Immature natural killer cell (primary cell): ENCODE data around the gene CHAF1B. TPM values are rescaled to one million over a fixed set of nuclear protein-coding genes. Genes with fewer than 3 reads are reported as not detected.
"Not testable (repeated sequence)": the region's sequence is repeated elsewhere in the genome, so short reads cannot be mapped to it uniquely, and the experiment has no call there.

Experiments
- DNase-seq, 3 donors: peaks; one replicate each; pipeline ENCODE4 v3.0.0; 2022; ENCODE audit warnings: mixed read lengths in 1 of 3
- H3K27ac Mint-ChIP-seq, 6 donors: one replicate each; pipeline ENCODE4 v1.8.0; 2020; ENCODE audit warnings: mixed read lengths in 6 of 6, mild to moderate bottlenecking in 5 of 6, inconsistent platforms in 4 of 6, moderate library complexity in 3 of 6
- H3K27me3 Mint-ChIP-seq, 3 donors: one replicate each; pipeline ENCODE4 v1.8.0; 2020 to 2021; ENCODE audit warnings: low read depth in 3 of 3, mild to moderate bottlenecking in 3 of 3, mixed read lengths in 3 of 3, moderate library complexity in 3 of 3, inconsistent platforms in 1 of 3
- H3K36me3 Mint-ChIP-seq, 3 donors: one replicate each; pipeline ENCODE4 v1.8.0; 2020; ENCODE audit warnings: mixed read lengths in 3 of 3, inconsistent platforms in 2 of 3, mild to moderate bottlenecking in 2 of 3
- H3K4me1 Mint-ChIP-seq, 2 donors: one replicate each; pipeline ENCODE4 v1.8.0; 2020; ENCODE audit warnings: inconsistent platforms in 2 of 2, mild to moderate bottlenecking in 2 of 2, mixed read lengths in 2 of 2, moderate library complexity in 1 of 2
- H3K4me3 Mint-ChIP-seq, 5 donors: one replicate each; pipeline ENCODE4 v1.8.0; 2020; ENCODE audit warnings: mild to moderate bottlenecking in 5 of 5, mixed read lengths in 5 of 5, inconsistent platforms in 3 of 5, moderate library complexity in 3 of 5
- H3K9me3 Mint-ChIP-seq, 6 donors: one replicate each; pipeline ENCODE4 v1.8.0; 2020; ENCODE audit warnings: mild to moderate bottlenecking in 6 of 6, mixed read lengths in 6 of 6, inconsistent platforms in 4 of 6, moderate library complexity in 3 of 6
- polyA plus RNA-seq, 3 donors: library from polyadenylated mRNA; unstranded; fragments of 300-500 nt; fragmentation: Illumina TruSeq; gene quantifications; one replicate each; pipeline ENCODE4 v1.2.3, GENCODE V29; 2021

The CHAF1B gene
- polyA plus RNA-seq, 3 donors from 2014 or later: 2.4 to 8.4 (median 3.0) TPM

DNA sequence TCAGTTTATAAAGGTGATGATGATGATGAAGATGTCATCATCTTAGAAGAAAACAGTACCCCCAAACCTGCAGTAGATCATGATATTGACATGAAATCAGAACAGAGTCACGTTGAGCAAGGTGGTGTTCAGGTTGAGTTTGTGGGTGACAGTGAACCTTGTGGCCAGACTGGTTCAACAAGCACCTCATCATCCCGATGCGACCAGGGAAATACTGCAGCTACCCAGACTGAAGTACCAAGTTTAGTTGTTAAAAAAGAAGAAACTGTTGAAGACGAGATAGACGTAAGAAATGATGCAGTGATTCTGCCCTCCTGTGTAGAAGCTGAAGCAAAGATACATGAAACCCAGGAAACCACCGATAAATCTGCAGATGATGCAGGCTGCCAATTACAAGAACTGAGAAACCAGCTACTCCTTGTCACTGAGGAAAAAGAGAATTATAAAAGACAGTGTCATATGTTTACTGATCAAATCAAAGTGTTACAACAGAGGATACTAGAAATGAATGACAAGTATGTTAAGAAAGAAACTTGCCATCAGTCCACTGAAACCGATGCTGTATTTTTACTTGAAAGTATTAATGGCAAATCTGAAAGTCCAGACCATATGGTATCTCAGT is 16.0 kb upstream of the CHAF1B start:
- Mint-ChIP-seq H3K4me1 (peaks cover 2 to 13% of the 10 kb centered on the region in 2 donors), H3K27me3 (peaks cover 0 to 2% (median 0%) of the 10 kb centered on the region in 3 donors), H3K4me3 (no peak overlapping the region), H3K27ac (peak overlapping the region in 2 of 6 donors; percentile 67 to 79), H3K9me3 (no peaks in the 10 kb centered on the region), H3K36me3 (peaks cover 31 to 61% (median 44%) of the 10 kb centered on the region in 3 donors)
- no peak for DNase-seq

DNA sequence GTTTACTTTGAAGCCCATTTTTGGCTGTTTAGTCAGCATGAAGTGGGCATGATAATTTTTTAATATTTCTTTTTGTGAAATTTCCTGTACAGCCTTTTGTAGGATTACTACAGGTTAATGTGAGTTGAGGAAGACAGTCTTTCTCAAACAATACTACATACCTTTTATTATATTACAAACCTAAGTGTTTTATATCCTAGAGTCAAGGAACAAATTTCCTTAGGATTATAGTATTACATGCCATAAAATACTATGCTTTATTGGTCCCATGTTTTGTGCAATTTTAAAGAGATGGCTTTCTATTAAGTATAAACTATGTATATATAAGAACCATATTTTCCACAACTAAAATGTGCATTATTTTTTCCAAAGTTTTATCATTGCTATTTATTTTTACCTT is 9.2 kb upstream of the CHAF1B start:
- H3K36me3 Mint-ChIP-seq: peaks cover 16 to 37% (median 24%) of the 10 kb centered on the region in 3 donors
- H3K27ac Mint-ChIP-seq: no peak overlapping the region
- H3K27me3 Mint-ChIP-seq: no peaks in the 10 kb centered on the region
- H3K4me1 Mint-ChIP-seq: peaks cover 2 to 6% of the 10 kb centered on the region in 2 donors
- no peak overlapping the region for H3K4me3 Mint-ChIP-seq
- no peak for DNase-seq
- H3K9me3 Mint-ChIP-seq: no peaks in the 10 kb centered on the region

DNA sequence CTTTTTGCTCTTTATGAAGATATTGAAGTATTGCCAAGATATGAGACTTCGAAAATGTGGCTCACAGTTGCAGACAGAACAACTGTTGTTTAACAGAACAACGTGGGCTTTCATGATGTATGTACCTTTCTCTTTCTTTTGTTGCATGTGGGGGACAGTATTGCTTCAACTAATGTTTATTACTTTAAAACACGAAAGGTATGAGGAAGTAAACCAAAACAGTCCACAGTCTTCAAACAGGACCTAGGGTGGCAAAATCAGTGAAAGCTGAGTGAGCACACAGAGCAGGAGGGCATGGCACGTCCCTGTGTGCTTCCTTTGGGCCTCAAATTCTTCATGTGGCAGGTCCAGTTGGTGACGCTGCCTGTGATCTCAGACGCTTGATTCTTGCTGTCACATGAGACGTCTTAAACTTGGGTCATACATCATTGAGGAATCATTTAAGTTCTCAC is 7.8 kb upstream of the CHAF1B start:
- Mint-ChIP-seq H3K27ac (peak overlapping the region in 3 of 6 donors; percentile 23 to 51 (median 40)), H3K4me3 (no peak overlapping the region), H3K9me3 (no peaks in the 10 kb centered on the region), H3K36me3 (peaks cover 8 to 26% (median 15%) of the 10 kb centered on the region in 3 donors), H3K27me3 (no peaks in the 10 kb centered on the region), H3K4me1 (peaks cover 0 to 2% of the 10 kb centered on the region in 2 donors)
- DNase-seq: no peak

DNA sequence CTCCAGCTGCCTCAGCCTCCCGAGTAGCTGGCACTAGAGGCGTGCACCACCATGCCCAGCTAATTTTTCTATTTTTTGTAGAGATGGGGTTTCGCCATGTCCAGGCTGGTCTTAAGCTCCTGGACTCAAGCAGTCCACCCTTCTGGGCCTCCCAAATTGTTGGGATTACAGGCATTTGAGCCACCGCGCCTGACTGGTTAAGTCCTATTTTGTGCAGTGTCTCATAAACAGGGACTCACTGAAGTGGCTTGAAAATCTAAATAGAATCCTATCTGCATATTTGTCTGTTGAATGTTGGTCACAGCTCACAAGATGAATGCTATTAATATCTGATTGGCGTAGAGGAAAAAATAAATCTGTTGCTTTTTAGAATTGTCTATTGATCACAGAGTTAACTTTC is 5.9 kb upstream of the CHAF1B start:
- no peak for DNase-seq
- Mint-ChIP-seq H3K27me3 (no peaks in the 10 kb centered on the region), H3K36me3 (peaks cover 5 to 18% (median 6%) of the 10 kb centered on the region in 3 donors), H3K4me3 (no peak overlapping the region), H3K9me3 (no peaks in the 10 kb centered on the region), H3K4me1 (peaks cover under 1 to 2% of the 10 kb centered on the region in 2 donors), H3K27ac (peak overlapping the region in 2 of 6 donors; percentile 30 to 51)

DNA sequence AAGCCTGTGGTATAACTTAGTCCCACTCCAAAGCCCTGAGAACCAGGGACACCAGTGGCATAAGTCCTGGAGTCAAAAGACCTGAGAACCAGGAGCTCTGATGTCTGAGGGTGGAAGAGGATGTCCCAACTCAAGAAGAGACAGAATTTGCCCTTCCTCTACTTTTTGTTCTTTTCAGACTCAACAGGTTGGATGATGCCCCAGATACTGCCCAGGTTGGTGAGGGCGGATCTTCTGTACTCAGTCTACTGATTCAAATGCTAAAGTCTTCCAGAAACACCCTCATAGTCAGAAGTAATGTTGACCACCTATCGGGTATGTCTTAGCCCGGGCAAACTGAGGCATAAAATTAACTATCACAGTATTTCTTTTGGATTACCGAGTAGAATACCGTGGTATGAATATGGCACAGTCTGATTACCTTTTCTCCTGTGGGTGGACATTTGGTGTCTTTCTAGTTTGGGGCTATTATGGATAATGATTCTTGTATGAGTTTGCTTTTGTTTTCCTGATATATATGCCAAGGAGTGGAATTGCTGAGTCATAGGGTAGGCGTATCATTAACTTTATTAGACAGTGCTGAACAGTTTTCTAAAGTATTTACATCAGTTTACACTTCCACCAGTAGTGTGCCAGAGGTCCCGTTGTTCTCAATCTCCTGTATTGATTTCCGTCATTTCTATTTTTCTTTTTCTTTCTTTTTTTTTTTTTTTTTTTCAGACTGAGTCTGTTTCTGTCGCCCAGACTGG is 3.2 kb upstream of the CHAF1B start:
- DNase-seq: no peak
- Mint-ChIP-seq H3K27ac (peak overlapping the region in 4 of 6 donors; percentile 4 to 60 (median 40)), H3K27me3 (no peaks in the 10 kb centered on the region), H3K9me3 (no peaks in the 10 kb centered on the region), H3K4me1 (peaks cover 6 to 14% of the 10 kb centered on the region in 2 donors), H3K36me3 (peaks cover 0 to 11% (median 0%) of the 10 kb centered on the region in 3 donors), H3K4me3 (no peak overlapping the region)

DNA sequence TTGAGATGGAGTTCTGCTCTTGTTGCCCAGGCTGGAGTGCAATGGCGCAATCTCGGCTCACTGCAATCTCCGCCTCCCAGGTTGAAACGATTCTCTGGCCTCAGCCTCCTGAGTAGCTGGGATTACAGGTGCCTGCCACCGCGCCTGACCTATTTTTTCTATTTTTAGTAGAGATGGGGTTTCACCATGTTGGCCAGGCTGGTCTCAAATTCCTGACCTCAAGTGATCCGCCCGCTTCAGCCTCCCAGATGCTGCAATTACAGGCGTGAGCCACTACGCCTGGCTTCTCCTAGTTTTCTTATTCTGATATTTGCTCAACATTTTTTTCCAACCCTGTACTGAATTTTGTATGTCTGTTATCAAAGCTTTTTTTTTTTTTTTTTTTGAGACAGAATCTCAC is 2.5 kb upstream of the CHAF1B start:
- not testable (repeated sequence) for H3K36me3 Mint-ChIP-seq, H3K27me3 Mint-ChIP-seq, H3K27ac Mint-ChIP-seq, DNase-seq, H3K4me3 Mint-ChIP-seq, H3K9me3 Mint-ChIP-seq
- peaks cover 6 to 19% of the 10 kb centered on the region in 2 donors for H3K4me1 Mint-ChIP-seq

DNA sequence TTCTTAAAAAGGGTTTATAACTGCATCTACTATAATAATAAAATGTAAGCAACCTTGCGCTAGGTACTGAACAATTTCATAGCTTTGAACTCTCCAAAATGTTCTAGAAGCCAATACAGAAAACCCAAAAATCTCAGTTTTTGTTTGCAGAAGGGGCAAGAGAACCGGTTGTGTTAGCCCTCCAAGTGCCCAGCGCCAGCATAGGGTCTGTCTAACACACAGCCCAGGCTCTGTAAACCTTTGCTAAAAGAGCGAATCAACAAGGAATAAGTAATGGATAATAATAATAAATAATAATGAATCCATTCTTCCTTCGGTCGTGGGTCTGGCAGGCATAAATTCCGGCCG is 333 bp upstream of the CHAF1B start:
- Mint-ChIP-seq H3K4me1 (peaks cover 6 to 19% of the 10 kb centered on the region in 2 donors), H3K4me3 (peak overlapping the region; percentile 41 to 48 (median 46))

DNA sequence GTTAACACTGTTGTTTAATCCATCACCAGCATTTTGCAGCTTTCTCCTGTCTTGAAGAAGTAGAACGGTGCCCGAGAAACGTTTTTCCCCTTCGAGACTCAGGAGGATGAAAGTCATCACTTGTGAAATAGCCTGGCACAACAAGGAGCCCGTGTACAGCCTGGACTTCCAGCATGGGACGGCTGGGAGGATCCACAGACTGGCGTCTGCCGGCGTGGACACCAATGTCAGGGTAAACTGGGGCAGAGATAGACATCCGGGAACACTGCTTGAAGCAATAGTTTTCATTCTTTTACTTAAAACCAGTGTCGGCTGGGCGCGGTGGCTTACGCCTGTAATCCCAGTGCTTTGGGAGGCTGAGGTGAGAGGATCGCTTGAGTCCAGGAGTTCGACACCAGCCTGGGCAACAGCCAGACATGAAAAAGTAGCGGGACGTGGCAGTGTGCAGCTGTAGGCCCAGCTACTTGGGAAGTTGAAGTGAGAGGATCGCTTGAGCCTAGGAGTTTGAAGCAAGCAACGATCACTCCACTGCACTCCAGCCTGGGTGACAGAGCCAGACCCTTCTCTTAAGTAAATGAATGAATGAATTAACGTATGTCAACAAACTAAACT is 945 bp downstream of the CHAF1B start:
- Mint-ChIP-seq H3K36me3 (peaks cover 0 to 4% (median 4%) of the 10 kb centered on the region in 3 donors), H3K4me1 (peaks cover 6 to 19% of the 10 kb centered on the region in 2 donors), H3K9me3 (no peaks in the 10 kb centered on the region), H3K4me3 (peak overlapping the region; percentile 84 to 87 (median 85)), H3K27ac (peak overlapping the region in 3 of 6 donors; percentile 21 to 69 (median 67)), H3K27me3 (peaks cover 0 to 3% (median 1%) of the 10 kb centered on the region in 3 donors)
- DNase-seq: no peak

More for the DNA sequence above, 333 bp upstream of the CHAF1B start:
- no peak overlapping the region for H3K27ac Mint-ChIP-seq
- no peaks in the 10 kb centered on the region for H3K9me3 Mint-ChIP-seq
- DNase-seq: no peak
- H3K36me3 Mint-ChIP-seq: peaks cover 0 to 4% (median 4%) of the 10 kb centered on the region in 3 donors
- peaks cover 0 to 3% (median 1%) of the 10 kb centered on the region in 3 donors for H3K27me3 Mint-ChIP-seq

DNA sequence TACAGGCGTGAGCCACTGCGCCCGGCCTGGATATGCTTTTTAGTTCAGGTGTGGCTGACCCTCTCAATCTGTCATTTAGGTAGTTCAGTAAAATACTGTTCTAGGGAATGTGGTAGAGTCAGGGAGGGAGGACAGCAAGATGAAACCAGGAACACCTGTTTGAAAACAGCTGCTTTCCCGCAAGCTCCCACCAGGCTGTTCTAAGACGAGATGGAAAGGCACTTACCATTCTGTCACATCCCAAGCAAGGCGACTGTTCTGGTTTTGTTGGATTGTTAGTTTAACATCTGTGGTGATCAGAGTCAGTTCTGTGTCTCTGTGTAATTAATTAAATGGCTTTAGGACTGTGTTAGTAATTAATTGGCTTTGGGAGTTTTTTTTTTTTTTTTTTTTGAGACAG is 2.9 kb downstream of the CHAF1B start:
- Mint-ChIP-seq H3K27me3 (peaks cover 0 to 4% (median 1%) of the 10 kb centered on the region in 3 donors), H3K27ac (no peak overlapping the region), H3K4me1 (peaks cover 4 to 19% of the 10 kb centered on the region in 2 donors), H3K9me3 (no peaks in the 10 kb centered on the region), H3K4me3 (no peak overlapping the region), H3K36me3 (peaks cover 0 to 13% (median 7%) of the 10 kb centered on the region in 3 donors)
- no peak for DNase-seq

DNA sequence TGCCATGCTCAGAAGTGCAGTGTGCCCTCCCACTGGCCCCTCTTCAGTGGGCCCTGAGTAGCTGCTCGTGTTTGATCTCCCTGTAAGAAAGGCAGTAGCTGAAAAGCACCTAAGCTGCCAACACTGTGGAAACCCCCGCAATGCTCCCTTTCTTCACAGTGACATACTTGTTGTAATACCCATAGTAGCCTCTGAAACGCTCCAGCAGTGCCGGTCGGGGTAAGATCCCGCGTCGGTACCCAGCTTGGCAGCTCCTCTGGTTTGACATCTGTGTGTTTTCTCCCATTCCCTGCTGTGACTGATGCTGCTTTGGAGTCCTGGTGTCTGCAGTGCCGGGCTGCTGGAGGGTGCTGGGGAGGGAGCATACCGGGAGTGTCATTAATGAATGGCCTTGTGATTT is 3.6 kb downstream of the CHAF1B start:
- peaks cover 0 to 6% (median 1%) of the 10 kb centered on the region in 3 donors for H3K27me3 Mint-ChIP-seq
- no peak overlapping the region for H3K4me3 Mint-ChIP-seq

DNA sequence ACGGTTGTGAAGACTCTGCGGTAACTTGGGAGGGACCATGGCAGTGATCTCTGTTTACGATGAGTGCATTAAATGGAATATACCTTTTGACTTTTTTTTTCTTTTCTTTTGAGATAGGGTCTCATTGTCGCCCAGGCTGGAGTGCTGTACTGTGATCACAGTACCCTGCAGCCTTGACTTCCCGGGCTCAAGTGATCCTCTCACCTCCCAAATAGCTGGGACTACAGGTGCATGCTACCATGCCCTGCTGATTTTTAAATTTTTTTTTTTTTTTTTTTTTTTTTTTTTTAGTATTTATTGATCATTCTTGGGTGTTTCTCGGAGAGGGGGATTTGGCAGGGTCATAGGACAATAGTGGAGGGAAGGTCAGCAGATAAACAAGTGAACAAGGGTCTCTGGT is 6.5 kb downstream of the CHAF1B start:
- not testable (repeated sequence) for H3K4me1 Mint-ChIP-seq, H3K27ac Mint-ChIP-seq
- peaks cover 6 to 22% (median 14%) of the 10 kb centered on the region in 3 donors for H3K36me3 Mint-ChIP-seq

More for the DNA sequence above, 3.6 kb downstream of the CHAF1B start:
- H3K4me1 Mint-ChIP-seq: peaks cover 4 to 19% of the 10 kb centered on the region in 2 donors
- no peaks in the 10 kb centered on the region for H3K9me3 Mint-ChIP-seq
- peaks cover 0 to 13% (median 7%) of the 10 kb centered on the region in 3 donors for H3K36me3 Mint-ChIP-seq
- peak overlapping the region in 1 of 6 donors; percentile 84 for H3K27ac Mint-ChIP-seq
- no peak for DNase-seq

DNA sequence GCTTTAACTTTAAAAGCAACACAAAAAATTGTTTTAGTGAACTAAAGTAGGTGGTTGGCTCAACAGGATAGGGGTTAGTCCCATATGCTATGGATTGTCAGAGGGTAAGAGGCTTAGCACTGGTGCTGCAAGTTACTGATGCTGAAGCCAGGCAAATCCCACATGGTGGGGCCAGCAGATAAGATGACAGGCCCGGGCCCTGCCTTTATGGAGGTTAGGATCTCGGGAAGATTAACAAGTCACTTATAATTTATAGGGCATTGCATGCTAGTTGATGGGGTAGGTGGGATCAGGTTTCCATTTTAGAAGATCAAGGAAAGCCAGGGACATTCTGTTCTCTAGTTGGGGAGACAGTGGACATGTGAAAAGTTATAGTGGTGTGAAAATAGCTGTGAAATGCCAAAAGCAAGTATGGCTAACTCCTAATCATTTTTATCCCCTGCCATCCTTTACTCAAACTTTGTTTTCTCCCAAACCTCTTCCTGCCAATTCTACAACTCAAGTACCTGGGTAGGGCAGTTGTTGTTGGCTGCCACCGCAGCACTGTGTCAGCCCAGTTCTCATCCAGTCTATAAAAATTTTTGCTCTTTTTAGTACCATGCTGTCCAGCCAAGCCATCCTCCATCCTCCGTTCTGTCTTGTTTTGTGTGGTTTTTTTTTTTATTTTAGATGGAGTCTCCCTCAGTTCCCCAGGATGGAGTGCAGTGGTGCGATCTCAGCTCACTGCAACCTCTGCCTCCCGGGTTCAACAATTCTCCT is 10.3 kb downstream of the CHAF1B start:
- Mint-ChIP-seq H3K27me3 (peaks cover 0 to 3% (median 0%) of the 10 kb centered on the region in 3 donors), H3K4me1 (no peaks in the 10 kb centered on the region), H3K27ac (no peak overlapping the region), H3K9me3 (no peaks in the 10 kb centered on the region), H3K4me3 (no peak overlapping the region), H3K36me3 (peaks cover 10 to 36% (median 29%) of the 10 kb centered on the region in 3 donors)
- DNase-seq: no peak

More for the DNA sequence above, 6.5 kb downstream of the CHAF1B start:
- not testable (repeated sequence) for H3K4me3 Mint-ChIP-seq, H3K9me3 Mint-ChIP-seq, DNase-seq, H3K27me3 Mint-ChIP-seq

DNA sequence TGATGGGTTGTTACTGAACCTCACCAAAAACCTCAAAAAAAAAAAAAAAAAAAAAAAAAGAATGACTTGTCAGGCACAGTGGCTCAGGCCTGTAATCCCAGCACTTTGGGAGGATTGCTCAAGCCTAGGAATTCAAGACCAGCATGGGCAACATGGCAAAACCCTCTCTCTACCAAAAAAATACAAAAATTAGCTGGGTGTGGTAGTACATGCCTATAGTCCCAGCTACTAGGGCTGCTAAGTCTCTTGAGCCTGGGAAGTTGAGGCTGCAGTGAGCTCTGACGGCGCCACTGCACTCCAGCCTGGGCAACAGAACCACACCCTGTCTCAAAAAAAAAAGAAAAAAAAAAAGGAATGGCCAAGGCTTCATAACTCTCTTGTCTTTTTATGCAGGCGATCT is 11.1 kb downstream of the CHAF1B start:
- no peak for DNase-seq
- H3K36me3 Mint-ChIP-seq: peaks cover 10 to 37% (median 30%) of the 10 kb centered on the region in 3 donors
- no peak overlapping the region for H3K27ac Mint-ChIP-seq
- no peaks in the 10 kb centered on the region for H3K4me1 Mint-ChIP-seq
- H3K27me3 Mint-ChIP-seq: peaks cover 0 to 3% (median 0%) of the 10 kb centered on the region in 3 donors
- H3K9me3 Mint-ChIP-seq: no peaks in the 10 kb centered on the region
- no peak overlapping the region for H3K4me3 Mint-ChIP-seq
